Stimulated activated CD4-positive, alpha-beta T cell treated with anti-CD3 and anti-CD28 coated beads, TNF-alpha, amount 100 ng/mL, for 24 hours (primary cell): Measurements from ENCODE around the gene RCE1.

Source experiments
- DNase-seq, 3 experiments: peaks; one replicate each; pipeline ENCODE4 v3.0.0-alpha.2; 2020; ENCODE audit warnings: low read depth in 3 of 3

RCE1 gene

DNA sequence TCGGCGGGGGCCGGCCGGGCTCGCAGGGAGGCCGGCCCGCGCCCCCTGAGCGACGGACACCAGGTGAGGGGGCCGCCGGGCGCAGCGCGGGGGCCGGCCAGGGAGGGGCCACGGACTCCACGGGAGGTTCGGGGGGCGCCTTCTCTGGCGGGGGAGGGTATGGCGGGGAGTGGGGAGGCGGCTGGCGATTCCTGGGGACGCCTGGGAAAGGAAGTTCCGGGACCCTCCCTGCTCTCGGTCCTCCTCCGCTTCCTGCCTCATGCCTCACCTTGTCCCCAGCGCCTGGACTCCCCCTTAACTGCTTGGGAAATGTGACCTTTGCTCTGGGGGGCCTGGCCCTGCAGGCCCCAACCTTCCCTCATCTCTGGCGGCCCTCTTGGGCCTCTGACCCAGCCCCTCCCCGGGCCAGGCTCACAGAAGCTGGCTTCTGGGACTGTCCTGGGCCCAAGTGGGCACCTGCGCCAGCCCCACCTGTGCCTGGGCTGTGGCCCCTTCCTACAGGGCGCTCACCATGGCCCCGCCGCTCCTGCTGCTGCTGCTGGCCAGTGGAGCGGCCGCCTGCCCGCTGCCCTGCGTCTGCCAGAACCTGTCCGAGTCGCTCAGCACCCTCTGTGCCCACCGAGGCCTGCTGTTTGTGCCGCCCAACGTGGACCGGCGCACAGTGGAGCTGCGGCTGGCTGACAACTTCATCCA is 14.1 kb downstream of the RCE1 start:
- no peak for DNase-seq

DNA sequence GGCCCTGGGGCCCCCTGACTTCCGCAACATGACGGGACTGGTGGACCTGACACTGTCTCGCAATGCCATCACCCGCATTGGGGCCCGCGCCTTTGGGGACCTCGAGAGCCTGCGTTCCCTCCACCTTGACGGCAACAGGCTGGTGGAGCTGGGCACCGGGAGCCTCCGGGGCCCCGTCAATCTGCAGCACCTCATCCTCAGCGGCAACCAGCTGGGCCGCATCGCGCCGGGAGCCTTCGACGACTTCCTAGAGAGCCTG is 14.6 kb downstream of the RCE1 start:
- no peak for DNase-seq

DNA sequence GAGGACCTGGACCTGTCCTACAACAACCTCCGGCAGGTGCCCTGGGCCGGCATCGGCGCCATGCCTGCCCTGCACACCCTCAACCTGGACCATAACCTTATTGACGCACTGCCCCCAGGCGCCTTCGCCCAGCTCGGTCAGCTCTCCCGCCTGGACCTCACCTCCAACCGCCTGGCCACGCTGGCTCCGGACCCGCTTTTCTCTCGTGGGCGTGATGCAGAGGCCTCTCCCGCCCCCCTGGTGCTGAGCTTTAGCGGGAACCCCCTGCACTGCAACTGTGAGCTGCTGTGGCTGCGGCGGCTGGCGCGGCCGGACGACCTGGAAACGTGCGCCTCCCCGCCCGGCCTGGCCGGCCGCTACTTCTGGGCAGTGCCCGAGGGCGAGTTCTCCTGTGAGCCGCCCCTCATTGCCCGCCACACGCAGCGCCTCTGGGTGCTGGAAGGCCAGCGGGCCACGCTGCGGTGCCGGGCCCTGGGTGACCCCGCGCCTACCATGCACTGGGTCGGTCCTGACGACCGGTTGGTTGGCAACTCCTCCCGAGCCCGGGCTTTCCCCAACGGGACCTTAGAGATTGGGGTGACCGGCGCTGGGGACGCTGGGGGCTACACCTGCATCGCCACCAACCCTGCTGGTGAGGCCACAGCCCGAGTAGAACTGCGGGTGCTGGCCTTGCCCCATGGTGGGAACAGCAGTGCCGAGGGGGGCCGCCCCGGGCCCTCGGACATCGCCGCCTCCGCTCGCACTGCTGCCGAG is 15.1 kb downstream of the RCE1 start:
- no peak for DNase-seq

DNA sequence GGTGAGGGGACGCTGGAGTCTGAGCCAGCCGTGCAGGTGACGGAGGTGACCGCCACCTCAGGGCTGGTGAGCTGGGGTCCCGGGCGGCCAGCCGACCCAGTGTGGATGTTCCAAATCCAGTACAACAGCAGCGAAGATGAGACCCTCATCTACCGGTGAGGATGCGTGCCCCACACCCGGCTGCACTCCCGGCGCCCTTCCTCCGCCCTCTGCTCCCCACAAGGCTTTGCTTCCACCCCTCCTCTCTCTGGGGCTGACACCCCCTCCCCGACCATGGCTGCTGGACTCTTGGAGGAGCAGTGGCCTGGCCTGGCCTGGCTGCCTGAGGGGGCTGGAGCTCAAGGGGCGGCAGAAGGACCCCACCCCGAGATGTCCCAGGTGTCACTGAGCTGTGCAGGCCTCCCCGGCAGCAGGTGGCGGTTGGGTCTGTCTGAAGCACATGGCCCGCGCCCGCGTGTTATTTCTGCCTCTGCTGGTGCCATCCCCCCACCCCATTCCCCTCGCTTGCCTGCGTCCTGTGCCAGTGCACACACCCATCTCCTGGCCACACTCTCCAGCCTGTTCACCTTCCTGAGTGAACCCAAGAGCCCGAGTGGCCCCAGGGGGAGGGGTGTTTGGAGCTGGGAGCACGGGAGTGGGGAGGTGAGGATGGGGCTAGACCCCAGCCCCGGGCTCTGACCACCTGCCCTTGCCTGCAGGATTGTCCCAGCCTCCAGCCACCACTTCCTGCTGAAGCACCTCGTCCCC is 15.9 kb downstream of the RCE1 start:
- DNase-seq, result no peak

DNA sequence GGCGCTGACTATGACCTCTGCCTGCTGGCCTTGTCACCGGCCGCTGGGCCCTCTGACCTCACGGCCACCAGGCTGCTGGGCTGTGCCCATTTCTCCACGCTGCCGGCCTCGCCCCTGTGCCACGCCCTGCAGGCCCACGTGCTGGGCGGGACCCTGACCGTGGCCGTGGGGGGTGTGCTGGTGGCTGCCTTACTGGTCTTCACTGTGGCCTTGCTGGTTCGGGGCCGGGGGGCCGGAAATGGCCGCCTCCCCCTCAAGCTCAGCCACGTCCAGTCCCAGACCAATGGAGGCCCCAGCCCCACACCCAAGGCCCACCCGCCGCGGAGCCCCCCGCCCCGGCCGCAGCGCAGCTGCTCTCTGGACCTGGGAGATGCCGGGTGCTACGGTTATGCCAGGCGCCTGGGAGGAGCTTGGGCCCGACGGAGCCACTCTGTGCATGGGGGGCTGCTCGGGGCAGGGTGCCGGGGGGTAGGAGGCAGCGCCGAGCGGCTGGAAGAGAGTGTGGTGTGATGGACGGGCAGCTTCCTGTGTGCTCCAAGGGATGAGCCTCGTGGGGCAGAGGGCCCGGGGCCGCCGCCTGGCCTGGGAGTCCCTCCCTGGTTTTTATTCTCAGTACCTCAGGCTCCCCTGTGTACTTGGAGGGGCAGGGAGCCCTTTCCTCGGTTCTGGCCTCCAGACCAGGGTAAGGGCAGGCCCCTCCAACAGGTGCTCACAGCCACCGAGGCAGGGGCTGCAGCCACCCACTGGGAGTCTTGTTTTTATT is 16.6 kb downstream of the RCE1 start:
- DNase-seq, result no peak

DNA sequence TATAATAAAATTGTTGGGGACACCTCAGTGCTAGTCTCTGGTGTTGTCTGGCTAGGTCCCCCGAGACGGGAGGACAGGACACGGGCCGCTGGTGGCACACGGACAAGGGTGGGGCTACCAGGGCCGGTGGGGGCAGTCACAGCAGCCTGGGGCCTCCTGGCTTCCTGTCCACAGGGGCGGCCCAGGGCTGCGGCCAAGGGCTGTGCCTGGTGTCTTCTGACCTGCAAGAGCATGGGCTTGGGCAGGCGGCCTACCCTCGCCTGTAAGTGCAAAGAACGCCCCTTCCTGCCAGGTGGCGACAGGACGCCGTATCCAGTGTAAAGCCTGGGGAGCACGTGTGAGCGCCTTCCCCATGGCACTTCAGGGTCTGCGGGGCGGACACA is 17.2 kb downstream of the RCE1 start:
- DNase-seq, result no peak

DNA sequence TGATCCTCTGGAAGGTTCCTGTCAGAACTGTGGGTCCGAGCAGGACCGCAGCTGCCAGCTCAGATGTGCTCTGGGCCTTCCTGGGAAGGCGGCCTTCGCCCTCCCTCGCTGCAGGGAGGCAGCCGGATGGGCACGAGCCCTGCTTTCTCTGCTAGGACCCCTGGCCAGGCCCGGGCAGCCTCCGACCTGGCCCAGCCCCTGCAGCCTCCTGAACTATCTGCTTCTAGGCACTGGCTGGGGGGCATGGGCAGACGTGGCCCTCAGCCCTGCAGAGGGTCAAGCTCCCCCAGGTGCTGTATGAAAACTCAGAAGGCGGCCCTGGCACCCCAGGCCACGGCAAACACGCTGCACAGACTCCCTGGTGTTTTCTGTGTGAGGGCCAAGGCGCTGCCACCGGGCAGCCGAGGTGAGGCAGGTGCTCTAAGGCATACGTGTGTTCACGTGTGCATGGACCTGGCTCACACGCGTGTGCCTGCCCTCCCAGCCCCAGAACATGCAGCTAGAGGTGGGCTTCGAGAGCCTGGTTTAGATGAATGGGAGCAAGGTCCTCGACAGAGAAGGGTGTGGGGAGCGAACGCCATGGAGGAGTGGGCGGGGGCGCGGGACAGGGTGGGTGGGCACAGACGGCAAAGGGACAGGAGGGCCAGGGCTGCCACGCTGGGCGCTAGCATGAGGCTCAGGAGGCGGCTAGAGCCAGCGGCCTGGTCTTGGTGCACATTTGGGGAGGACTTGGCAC is 18.0 kb downstream of the RCE1 start:
- no peak for DNase-seq

DNA sequence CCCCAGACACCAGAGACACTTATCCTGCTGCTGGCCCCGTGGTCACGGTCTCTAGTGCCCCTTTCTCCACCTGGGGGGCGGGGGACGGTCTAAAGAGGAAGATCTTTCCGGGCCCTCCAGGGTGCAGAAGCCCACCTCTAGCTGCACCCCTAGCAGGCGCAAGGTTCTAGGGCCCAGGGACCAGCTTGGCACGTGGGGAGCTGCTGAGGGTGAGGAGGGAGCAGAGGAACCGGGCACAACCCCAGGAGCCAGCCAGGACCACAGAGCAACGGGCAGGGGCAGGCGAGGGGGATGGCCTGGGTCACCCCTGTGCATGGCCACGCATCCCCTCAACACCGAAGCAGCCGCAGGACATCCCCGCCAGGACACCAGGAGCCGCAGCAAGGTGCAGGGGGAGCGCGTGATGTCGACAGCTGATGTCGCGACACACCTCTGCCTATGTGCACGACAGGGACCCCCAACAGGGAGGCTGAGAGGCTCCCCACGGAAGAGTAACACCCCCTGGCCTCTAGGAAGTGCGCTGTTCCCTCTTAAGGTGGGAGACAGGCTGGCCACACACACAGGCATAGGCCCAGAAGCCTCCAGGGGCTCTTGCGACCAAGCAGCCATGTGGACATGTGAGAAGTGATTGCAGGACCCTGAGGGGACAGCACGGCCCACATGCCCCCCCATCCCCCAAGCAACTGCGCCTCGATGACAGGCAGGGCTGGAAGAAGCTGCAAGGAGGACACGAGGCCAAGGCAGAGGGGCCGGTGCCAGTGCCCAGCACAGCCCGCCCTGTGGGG is 18.7 kb downstream of the RCE1 start:
- DNase-seq, result no peak

DNA sequence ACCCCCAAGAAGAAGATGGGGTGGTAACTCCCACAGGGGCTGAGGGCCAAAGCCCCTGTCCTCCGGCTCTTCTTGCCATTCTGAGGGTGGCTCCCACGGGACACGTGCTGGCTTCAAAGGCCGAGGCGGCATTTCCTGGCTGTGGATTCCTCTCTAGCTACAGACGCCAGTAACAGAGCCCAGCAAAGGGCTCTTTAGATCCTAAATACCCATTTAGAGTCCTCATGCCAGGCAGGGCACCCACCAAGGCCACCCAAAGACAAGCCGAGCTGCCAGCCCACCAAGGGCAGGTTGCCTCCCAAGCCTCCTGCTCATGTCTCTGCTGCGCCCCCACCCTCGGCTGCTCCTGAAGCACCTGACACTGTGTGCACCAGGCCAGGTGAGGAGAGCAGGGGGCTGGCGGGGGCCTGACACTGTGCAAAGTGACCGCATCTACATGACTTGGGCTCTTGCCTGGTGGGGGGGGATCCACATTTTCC is 19.4 kb downstream of the RCE1 start:
- DNase-seq, result no peak

DNA sequence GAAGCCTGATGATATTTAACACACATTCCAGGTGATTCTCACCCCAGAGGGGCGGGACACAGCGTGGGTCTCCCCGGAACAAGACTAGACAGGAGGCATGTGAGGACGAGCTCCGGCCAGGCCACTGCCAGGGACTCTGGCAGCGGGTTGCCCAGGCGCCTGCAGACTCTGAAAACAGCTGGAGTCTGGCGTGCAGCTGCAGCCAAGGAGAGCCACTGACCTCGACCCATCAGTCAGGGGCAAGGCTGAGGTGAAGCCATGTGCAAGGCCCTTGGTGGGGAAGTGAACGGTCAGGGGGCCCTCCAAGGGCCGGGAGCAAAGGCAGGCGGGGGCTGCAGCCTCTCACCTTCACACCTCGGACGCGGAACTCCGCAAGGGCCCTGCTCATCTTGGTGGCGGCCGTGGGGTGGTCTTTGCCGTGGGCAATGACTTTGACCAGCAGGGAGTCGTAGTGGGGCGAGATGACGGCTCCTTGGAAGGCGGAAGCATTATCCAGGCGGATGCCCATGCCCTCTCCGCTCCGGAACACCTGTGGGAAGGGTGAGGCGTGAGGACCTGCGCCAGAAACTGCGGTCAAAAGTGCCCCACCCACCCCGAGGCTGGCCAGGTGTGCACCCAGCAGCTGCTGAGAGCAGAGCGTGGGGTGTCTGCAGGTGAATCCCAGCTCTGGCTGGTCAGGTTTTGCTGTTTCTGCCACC is 20.3 kb downstream of the RCE1 start:
- DNase-seq, result no peak

DNA sequence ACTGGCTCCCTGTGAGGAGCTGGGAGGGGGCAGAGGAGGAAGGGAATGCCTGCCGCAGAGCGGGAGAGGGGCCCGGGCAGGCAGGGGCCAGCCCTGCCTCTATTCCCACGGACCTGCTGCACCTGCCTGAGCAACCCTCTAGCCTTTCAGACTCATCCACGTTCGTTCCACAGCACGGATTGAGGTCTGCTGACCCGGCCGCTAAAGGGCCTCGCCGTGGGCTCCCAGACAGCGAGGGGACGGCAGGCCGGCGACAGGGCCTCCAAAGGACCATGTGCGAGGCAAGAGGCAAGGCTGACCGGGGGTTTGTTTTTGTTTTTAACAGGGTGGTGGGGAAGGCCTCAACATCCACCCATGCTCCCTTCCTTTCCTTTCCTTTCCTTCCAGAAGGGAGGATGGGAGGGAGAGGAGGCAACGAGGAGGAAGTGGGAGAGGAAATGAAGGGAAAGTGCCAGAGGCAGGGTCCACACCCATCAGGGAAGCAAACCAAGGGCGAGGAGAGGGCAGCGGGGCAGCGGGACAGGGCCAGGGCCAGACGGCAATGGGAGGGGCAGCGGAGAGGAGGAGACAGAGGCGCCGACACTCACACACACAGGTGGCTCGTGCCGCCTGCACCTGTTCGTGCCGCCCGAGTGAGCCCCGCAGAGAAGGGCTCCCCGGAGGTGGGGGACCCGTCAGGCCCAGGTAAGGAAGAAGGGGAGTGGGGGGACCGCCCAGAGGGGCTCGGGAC is 21.1 kb downstream of the RCE1 start:
- no peak for DNase-seq

DNA sequence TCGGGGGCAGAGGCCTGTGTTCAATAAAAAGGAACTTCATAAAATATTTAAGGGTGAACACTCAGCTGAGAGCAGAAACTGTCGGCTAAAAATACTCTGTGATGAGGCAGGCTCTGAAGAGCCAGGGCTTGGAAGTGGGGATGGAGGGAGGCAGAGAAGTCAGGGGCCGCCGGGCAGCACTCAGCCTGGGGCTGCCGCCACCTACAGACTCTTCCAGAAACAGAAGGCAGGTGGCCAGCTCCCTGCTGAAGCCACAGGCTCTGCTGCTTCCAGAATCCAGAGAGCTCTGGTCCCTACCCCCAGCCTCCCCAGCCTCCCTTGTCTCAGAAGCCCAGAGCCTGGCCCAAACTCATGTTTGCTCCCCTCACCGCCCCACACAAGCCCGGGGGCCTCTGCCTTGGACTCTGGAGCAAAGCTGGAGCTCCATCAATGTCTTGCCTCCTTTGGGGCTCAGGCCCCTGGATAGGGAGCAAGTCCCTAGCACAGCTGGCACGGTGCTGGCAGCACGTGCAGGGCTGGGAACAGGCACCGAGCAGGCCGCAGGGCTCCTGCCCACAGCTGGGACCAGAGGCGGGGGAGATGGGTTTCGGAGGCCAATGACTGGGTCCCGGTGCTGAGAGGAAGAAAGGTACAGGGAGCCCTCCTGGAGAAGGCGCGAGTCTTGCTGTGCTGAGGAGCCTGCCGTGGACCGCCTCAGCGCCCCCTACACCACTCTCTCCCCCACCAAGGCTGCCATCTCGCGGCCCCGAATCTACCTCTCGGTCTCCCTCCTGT is 21.9 kb downstream of the RCE1 start:
- no peak for DNase-seq

DNA sequence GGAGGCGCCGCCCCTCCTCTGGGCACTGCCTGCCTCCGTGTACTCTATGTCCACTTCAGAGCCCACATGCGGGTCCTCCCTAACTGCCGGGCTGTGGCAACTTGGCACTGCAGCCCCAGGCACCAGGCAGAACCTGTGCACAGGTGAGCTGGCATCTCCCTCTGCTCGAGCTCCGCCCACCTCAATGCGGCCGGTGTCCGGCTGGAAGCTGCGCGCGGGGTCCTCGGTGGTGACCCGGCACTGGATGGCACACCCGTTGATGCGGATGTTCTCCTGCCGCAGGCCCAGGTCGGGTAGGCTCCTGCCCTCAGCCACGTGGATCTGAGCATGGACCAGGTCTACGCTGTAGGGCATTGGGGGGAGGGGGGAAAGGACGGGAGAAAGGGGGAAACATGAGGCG is 22.8 kb downstream of the RCE1 start:
- DNase-seq, result no peak

DNA sequence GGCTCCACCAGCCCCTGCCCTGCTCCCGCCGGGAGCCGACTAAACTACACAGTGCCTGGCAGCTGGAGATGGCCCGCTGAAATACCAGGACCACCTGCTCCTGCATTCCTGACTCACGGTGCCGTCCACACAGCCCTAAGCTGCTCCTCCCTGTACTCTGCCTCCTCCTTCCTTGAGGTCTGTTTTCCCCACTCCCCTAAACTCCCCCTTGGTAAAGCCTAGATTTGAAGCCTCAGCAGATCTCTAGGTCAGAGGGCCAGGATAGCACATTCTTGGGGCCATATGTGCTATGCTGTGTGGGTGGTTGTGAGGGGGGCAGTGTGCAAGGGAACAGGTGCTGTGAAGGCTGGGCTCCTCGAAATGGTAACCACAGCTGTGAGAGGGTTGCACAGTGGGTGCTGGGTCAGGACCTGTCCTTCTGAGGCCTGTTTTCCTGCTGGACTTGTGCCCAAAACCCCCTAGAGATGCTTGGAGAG is 23.3 kb downstream of the RCE1 start:
- DNase-seq, result no peak

DNA sequence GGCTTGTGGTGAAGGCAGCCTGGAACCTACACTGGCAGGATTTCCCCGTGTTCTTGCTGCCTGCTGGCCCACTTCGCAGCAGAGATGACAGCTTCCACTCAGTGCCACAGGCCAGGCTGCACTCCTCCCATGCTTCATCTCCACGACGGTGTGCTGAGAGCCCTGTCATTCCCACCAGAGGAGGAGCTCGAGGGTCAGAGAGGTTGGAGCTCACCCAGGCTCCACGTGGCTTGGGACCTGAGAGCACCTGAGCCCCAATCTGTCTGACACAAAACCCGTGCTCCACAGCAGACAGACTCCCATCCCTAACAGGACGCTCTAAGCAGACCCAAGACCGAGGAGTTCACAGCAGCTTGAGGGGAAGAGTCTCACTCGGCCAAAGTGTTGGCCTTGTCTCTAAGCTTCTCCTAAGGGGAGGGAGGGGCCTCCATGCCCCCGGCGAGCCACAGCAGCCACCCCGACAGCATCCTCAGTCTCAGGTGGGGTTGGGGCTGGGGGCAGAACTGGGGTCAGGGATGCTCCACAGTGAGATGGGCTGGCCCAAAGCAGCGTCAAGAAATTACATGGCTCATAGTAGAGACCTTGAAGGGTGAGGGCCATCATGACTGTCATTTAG is 24.3 kb downstream of the RCE1 start:
- no peak for DNase-seq

DNA sequence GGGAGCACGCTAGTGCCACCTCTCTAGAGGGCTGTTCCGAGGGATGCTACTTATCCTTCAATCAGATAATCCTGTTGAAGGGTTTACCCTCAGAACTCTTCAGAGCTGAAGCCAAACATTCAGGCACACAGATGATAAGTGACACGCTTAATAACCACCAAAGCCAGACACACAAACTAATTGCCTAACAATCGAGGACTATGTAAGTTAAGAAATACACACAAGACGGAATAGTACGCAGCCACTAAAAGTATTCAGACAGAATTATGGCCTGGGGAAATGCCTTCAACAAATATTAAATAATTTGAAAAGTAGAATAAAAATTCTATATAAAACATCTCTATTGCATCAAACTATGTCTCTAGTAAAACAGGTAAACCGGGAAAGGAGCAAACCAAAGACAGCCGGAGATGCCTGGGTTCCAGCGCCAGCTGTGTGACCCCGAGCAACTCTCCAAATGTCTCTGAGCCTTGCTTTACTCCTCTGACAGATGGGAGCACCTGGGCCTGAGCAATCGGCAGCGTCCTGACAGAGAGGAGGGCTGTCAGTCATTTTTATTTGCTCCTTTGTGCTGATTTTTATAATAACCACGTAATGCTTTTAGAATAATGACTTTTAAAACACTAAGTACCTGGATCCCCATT is 25.0 kb downstream of the RCE1 start:
- no peak for DNase-seq

DNA sequence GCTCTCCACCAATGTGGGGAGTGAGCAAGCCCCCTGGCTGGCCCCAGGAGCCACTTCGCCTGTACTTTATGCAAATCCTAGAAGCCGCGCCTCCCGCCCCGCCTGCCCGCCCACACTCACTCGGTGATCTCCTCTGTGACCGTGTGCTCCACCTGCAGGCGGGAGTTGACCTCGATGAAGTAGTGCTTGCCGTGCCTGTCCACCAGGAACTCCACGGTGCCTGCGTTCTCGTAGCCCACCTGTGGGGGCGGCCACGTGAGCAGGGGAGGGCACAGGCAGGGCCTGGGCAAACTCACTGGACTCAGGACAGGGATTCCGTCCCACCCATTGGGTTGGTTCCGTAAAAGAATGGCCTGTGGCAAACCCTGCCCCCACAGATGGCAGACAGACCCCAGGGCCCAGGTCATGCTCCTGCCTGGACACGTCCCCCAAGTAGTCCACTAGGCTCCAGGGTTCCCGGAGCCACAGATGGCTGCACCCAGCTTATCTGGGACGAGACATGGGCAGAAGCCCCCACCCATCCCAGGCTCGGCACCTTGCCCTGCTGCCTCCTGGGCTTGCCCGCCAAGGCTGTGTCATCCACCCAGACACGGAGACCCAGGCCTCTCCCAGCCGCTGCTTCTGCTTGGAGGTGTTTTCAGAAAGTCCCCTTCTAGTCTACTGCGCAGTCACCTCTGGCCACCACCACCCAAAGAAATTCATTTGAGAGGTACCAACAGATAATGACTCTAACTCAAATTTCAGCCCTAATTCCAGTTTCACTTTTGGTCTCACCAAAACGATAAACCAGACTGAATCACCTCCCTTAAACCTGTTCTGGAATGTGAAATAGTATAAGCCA is 25.7 kb downstream of the RCE1 start:
- peak; percentile 61 to 82 (median 65) for DNase-seq
